ENCODE data around the gene PHKG1. TPM values are rescaled to one million over a fixed set of nuclear protein-coding genes. Genes with fewer than 3 reads are reported as not detected.
"Not testable (repeated sequence)": the region's sequence is repeated elsewhere in the genome, so short reads cannot be mapped to it uniquely, and the experiment has no call there.

Gene PHKG1
- total RNA-seq, 1 donor from 2014 or later: 0.15 TPM

DNA sequence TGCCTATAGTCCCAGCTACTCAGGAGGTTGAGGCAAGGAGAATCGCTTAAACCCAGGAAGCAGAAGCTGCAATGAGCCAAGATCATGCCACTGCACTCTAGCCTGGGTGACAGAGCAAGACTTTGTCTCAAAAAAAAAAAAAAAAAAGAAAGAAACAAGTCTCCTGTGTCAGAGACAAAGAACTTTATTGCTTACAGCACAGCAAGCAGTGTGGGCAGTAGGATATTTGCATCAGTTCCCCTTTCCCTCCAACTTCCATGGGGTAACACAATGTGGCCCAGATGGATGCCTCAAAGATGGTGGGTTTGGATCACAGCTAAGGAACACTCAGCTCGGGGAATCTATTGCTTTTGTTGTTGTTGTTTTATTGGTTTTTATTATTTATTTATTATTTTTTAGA is 47.0 kb downstream of the PHKG1 start:
- DNase-seq (ENCODE audit: low read depth): not testable (repeated sequence)

GRCh38 chr7:56040730-56041129 is 52.0 kb downstream of the PHKG1 start:
- DNase-seq (ENCODE audit: low read depth): peak; percentile 83

- DNase-seq (ENCODE audit: low read depth): peak; percentile 63
These were observed 58.9 kb downstream of the PHKG1 start for GRCh38 chr7:56033671-56034432.

DNA sequence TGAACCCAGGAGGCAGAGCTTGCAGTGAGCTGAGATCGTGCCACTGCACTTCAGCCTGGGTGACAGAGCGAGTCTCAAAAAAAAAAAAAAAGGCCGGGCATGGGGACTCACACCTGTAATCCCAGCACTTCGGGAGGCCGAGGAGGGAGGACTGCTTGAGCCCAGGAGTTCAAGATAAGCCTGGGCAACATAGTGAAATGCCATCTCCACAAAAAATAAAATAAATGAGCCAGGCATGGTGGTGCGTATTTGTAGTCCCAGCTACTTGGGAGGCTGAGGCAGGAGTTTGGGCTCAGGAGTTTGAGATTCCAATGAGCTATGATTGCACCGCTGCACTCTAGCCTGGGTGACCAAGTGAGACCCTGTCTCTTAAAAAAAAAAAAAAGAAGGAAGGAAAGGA is 60.2 kb downstream of the PHKG1 start:
- DNase-seq (ENCODE audit: low read depth): not testable (repeated sequence)

- not testable (repeated sequence) for DNase-seq (ENCODE audit: low read depth)
These were observed 61.2 kb downstream of the PHKG1 start for GRCh38 chr7:56031556-56031955.

DNA sequence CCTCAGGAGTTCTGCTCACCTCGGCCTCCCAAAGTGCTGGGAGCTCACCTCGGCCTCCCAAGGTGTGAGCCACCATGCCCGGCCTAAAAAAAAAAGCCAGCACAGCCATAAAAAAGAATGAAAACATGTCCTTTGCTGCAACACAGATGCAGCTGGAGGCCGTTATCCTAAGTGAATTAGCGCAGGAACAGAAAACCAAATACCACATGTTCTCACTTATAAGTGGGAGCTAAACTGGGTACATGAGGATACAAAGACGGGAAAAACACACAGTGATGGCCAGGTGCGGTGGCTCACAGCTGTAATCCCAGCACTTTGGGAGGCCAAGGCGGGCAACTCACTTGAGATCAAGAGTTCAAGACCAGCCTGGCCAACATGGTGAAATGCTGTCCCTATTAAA is 62.4 kb downstream of the PHKG1 start:
- DNase-seq (ENCODE audit: low read depth): no peak

Other genes with a start within 250 kb of the PHKG1 start
- not detected in 2 replicates for gene SEPTIN14, start 230.2 kb downstream of the PHKG1 start, total RNA-seq
- 3.5 and 7.0 TPM in 2 replicates for gene ZNF713, start 205.5 kb downstream of the PHKG1 start, total RNA-seq
- gene MRPS17, start 141.1 kb downstream of the PHKG1 start, total RNA-seq: 15.6 and 28.0 TPM in 2 replicates
- 58.0 and 78.6 TPM in 2 replicates for gene NIPSNAP2, start 128.4 kb downstream of the PHKG1 start, total RNA-seq
- 42.7 and 90.6 TPM in 2 replicates for gene PSPH, start 41.5 kb downstream of the PHKG1 start, total RNA-seq
- gene CCT6A, start 41.2 kb downstream of the PHKG1 start, total RNA-seq: 184 and 264 TPM in 2 replicates
- 130 and 194 TPM in 2 replicates for gene SUMF2, start 28.7 kb downstream of the PHKG1 start, total RNA-seq
- 215 and 649 TPM in 2 replicates for gene CHCHD2, start 13.5 kb upstream of the PHKG1 start, total RNA-seq
- 0.20 TPM in 1 of 2 replicates, not detected in the other for gene NUPR2, start 23.5 kb upstream of the PHKG1 start, total RNA-seq

All from renal cortical epithelial cell (primary cell).